ENCODE measurements around the gene SPATA22.

- TF ChIP-seq CTCF (conservative IDR thresholded peaks at IDR 0.05) = no peak
- no peak for TF ChIP-seq ZFX (IDR thresholded peaks at IDR 0.05)
Measured at GRCh38 chr17:3474212-3474611, 2.6 kb upstream of the SPATA22 start.
